NCI-H146 treated with DMSO at 0.1 percent for 48 hours (cell line): ENCODE data around the gene LPP.

Experiments used
- DNase-seq: peaks from one replicate; lab custom pipeline; 2025; ENCODE audit not compliant: unreplicated experiment; lab: John Stamatoyannopoulos, UW

LPP gene

DNA sequence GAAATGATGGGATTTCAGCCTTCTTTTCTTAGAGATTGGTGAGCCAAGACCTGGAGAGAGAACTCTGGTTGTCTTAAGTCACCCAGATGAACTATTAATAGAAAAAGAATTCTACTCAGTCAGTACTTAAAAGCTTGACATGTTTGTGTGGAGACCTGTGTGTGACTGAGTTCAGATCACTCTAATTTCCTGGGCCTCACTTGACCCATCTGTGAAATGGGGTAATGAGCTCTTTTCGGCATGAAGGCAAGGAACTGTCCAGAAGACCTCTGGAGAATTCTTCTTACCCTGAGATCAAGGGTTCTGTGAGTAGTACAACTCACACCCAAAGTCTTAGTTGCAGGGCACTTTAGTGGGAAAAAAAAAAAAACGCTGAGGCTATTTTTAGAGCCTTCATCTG is 92.9 kb downstream of the LPP start:
- no peak for DNase-seq

DNA sequence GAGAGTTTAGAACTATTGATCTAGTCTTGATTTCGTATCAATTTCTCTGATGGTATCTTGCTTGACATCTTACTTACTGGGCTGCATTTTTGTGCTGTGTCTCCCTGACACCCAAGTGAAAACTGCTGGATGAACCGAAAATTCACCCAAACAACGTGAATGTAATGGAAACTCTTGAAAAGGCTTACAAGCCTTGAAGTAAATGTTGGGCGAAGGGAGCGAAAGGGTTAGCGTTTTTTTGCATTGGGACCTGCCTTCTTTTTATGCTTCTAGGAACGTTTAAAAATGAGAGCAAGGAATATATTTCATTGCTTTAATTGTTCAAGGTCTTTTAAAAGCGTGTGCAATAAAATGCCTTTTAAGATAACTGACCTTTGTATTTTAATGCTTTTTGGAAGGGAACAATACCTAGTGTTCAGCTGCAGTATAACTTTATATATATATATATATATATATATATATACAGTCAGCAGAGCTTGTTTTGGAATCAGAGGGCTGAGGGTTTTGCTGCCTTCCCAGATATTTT is 94.1 kb downstream of the LPP start:
- no peak for DNase-seq

DNA sequence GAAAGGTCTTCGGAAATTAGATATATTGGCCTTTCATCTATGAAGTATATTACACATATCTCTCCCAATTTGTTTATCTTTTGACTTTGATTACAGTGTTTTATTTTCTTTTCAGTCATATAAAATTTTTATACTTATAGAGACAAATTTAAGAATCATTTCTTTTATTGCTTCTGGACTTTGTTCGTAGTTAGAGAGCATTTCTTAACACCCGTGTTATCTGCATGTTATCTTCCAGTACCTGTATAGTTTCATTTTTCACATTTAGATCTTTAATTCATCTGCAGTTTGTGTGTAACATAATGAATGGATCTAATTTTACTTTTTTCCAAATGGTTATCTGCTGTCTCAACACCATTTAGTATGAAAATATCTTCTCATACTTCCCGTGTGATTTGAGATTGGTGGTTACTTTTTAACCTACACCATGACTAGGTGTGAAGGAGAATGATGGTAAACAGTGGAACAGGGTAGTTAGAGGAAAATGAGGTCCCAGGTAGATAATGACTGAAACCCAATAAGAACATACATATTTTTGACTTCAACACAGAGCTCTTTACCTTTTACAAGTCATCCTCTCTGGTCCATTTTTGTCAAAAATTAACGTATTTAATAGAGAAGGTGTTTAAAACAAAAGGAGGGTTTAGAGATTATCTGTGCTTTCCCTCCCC is 99.3 kb downstream of the LPP start:
- DNase-seq = no peak

DNA sequence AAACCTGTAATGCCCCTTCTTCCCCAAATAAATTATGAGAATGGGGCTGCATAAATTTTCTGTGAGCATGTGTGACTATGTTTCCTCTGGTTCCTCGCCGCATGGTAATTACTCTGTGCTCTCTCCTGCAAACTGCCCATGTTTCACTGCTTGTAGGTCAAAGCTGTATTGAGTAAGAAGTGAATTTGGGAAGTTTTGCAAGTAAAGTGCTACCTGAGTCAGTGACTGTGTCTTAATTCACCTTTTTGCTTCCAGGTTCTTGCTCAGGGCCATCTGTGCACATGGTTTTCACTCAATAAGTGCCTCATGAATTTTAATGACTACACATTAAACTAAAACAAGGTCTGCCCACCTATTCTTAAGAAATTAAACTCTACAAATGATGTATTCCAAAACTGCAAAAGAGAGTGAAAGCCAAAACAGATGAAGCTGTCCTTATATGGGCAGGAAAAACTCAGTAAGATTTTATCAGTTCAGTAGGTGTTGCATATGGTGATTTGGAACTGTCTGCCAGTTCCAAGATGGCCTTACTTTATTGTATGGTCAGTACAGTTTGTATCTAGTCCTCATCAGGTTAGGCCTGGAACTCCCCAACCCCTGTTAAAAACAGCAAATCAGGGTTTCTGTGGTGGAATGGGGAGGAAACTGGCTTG is 100.0 kb downstream of the LPP start:
- DNase-seq = no peak

DNA sequence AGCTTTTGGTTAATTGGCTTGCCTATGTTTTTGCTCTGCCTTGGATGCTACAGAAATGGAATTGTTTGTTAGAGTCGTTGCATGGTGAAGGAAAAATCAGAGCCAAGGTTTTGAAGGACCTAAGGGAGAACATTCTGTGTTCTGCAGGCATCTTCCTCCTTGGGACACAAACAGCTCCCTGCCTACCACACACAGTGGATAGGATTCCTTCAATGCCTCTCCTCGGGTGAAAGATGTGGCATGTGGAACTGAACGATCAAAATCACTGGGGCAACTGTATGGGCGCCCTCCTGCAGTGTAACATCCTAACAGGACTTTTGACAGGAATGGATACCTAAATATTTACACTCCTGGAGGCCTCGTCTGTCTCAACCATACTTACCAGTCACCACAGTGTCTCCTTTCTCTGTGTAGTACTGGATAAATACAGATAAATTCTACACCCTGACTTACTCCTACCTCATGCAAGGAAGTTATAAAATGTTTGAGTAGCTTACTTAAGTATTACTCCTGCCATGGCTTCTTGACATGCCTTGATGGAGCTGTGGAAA is 100.6 kb downstream of the LPP start:
- no peak for DNase-seq

DNA sequence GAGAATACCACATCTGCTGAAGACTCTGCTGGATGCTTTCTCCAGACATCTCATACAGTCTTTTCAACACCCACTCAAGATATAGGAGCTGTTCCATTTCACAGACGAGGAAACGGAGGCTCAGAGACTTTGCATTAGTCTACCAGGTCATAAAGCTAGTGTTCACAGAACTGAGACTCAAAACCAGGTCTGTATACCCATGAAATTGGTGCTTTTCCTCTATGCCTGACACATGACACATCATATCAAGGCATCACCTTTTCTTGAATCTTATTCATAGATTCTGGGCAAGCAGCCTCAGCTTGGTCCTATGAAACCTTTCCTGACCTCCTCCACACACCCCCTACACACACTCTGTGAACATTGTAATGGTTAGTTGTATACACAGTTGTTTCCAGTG is 101.2 kb downstream of the LPP start:
- no peak for DNase-seq

DNA sequence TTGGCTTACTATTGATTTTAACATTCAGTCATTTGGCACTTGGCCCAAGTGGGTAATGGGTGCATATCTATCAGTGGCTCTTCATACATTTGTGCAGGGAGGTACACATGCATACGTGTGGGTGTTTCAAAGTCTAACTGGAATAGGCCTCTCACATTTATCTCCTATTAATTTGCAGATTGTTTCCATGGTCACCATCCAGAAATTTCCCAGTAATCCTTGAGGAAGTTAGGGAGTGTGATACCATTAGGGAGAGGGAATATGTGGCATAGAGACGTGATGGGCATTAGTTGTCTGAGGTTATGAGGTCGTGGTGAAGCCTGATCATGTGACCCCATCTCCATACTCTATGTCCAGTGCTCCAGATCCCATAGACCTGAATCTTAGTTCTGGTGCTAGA is 102.8 kb downstream of the LPP start:
- DNase-seq = no peak

DNA sequence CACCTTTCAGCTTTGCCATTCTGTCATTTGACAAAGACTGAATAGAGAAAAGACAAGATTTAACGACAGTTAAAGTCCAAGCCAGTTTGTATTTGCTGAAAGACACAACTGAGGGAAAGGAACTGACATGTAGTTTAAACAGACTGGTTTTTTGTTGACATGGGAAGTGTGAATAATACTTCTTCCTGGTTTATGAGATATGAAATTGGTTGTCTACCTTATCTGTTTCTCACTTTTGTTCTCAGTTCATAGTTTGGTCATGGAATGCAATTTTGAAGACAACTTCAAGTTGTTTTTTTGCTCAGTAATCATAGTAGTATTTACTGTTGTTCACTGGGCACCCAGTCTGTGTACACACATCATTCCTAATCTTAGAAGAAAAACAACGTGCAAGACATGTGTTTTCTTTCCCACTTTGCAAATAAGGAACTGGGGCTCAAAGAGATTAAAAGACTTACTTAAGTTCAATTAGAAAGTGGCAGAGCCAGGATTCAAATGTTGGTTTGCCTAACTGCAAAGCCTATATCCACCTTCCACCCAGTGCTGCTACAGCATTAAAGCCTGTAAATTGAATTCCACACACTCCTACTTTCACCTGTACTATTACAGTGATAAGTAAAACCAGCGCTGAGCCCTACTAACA is 103.5 kb downstream of the LPP start:
- DNase-seq = no peak

DNA sequence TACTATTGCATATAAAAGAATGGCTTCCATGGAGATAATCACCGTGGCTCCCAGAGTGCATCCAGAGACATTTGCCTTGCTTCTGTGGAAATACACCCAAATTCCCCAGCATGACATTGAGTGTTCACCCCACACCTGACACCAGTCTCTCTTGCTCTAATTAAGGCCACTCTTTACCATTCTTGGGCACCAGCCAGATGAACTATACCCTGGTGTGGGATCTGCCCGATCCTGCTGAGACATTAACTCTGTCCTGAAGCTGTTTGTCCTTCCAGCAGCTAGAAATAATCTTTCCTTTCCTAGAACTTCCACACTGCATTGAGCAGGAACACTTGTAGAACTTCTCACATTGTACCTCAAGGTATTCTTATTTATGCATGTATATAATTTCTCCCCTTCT is 105.2 kb downstream of the LPP start:
- DNase-seq = no peak

DNA sequence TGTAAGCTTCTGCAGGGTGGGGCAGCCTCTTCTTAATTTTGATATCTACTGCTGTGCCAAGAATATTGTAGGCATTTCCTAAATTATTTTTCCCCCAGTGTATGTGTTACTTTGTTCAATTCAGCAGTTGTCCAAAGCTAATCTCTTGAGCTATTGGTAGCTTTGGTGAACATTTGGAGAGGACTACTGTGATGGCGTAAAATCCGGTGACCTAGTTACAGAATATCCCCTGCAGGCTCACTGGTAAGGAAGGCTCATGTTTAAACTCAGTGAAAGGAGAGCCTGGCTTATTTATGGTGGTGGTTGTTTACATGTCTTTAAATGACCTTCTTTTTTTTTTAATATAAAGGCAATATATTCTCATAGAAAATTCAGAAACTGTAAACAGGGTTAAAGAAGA is 105.6 kb downstream of the LPP start:
- DNase-seq = no peak

DNA sequence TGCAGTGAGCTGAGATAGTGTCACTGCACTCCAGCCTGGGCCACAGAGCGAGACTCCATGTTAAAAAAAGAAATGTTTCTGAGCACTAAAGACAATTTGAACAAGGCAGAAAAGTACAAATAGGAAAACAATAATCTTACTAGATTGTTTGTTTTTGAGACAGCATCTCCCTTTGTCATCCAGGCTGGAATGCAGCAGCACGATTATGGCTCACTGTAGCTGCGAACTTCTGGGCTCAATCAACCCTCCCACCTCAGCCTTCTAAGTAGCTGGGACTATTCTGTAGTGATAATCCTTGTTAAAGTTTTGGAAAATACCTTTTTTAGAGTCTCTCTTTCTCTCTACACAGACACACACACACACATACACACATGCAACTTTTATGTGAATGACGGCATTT is 107.1 kb downstream of the LPP start:
- DNase-seq = no peak

DNA sequence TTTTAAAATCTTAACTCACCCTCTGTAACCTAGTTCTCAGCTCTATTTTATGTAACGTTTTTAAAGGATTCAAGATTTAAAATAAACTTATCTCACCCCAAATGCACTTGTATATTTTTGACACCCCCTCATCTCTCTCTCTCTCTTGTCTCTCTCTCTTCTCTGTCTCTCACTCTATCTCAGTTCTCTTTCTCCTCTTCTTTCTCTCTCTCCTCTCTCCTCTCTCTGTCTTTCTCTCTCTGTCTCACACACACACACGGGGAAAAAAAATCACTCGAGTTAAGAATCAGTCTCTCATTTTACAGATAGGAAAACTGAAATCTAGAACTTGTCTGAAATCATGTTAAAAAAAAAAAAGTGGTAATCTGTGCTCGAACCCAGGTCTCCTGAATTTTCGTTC is 108.5 kb downstream of the LPP start:
- DNase-seq = no peak

DNA sequence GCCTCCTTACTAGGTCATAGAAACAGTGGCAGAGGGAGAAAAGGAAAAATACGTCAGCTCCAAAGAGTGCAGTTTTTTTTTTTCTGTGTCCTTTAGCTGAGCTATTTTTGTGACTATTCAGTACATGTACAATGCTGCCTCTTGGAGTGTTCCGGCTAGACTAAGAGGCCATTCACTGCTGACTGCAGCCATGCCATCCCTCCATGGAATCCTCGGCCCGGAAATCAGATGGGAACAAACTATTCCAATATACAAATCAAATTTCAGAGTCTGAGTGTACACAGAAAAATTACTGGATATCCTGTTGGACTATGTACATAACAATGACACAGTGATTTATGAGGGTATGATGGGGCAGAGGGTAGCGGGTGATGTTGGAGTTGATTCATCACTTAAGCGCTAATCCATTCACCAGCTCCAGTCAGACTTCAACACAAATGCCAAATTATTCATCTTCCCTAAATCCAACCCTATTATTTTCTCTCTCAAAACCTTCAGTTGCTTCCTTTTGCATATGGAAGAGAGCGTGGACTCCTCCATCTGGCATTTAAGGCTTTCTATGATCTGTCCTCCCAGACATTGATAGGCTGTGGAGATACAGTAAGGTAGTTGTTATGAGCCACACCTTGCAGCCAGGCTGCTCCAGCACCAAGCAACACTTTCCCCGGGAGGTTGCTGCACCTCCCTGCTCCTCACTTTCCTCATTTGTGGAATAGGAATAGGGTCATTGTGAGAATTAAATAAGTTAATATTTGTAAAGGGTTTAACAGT is 109.1 kb downstream of the LPP start:
- no peak for DNase-seq

DNA sequence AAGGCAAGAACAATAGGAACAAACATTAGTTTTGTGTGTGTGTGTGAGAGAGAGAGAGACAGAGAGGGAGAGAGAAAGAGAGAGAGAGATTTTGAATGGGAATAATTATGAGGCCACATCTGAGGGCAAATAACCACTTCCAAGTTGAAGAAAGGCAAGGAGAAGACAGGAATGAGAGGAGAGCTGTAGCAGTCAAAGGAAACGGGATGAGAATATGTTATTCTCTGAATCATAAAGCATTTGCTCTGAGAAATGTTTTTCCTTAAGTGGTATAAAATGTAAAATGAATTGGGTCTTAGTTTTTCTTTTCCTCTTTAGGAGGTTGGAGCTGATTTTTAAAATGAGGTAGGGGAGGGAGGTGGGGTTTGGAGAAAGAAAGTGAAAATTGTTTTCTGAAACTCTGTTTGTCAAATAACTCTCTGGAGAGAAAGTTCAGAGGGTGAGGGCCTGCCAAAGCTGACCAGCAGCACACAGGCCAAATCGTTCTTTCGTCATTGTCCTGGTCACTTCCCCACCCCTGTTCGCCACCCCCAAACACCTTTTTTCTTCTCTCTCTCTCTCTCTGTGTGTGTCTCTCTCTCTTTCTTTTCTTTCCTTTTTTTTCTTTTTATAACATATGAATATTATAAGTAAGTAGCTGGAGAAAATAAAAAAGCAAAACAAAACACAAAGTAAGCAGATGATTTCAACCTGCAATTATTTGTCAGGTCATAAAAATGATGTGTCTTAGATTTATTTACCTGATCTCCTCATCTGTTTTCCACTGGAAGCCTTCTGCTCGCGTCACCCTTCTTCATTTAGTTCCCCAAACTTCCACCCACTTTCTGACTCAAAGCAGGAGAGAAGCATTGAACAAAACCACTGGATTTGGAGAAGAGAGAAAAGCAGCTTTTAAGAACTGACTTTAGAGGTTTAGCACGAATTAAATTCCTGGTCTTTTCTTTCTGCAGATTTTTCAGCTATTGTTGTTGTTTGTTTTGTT is 110.6 kb downstream of the LPP start:
- DNase-seq = no peak

DNA sequence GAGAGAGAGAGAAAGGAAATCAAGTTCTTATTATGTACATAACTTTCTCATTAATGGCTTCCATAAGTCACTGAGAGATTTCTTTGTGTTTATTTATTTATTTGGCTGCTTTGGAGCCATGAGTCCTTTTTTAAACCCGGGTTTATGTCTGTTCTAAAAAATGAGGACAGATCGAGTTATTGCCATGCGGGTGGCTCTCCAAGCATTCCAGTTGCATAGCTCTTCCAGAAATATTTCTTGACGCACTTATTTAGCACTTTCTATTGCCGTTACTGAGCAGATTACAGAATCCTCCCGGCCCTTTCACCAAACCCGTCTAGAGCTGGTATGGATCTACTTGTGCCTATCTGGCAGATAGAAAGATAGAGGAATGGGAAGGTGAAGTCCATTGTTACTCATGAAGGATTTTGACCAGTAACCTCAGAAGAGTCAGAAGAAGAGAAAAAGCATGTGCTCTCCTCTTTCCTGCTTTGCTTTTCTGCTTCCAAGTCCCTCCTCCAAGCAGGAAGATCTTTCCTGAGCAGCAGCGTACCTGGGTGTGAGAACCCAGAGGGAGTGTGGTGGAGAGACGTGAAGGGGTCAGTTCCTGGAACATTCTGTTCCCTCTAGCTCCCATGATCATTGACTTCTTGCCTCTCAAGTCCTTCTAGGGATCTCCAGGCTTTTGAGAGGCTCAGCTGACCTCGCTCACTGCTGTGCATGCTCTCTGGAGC is 112.8 kb downstream of the LPP start:
- no peak for DNase-seq

DNA sequence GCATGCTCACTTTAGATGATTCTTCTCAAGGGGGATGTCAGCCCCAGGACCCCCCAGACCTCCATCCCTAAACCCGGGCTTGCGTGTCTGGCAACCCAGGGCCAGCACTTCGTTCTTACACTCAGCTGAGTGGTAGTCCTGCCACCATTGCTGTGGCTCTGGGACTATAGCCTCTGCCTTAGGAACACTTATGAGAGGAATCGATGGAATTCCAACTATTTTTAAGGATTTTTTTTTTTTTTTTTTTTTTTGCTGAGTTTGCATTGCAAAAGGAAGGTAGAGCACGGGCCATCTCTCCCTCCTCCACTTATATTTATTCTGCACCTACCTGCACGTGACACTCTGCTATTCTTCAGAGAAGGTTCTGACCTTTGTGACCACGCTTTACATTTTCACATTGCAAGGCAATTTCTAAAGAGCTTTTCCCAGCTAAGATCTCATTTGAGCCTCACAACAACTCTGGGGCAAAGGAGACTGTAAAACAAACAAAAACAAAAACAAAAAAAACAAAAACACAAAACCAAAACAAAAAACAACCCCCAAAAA is 113.9 kb downstream of the LPP start:
- DNase-seq = no peak

DNA sequence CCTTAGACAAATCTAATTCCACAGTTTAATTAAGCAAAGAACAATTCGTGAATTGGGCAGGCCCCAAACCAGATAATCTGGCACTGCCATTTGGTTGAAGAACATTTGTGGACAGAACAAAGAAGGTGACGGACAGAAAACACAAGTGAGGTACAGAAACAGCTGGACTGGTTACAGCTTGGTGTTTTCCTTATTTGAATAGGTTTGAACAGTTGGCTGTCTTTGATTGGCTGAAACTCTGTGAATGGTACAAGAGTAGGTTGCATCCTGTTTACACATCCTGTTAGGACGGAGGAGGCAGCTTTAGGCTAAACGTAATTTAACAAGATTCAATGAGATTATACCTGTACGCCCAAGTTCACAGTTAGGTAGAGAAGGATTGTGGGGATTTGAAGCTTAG is 114.4 kb downstream of the LPP start:
- DNase-seq = no peak

DNA sequence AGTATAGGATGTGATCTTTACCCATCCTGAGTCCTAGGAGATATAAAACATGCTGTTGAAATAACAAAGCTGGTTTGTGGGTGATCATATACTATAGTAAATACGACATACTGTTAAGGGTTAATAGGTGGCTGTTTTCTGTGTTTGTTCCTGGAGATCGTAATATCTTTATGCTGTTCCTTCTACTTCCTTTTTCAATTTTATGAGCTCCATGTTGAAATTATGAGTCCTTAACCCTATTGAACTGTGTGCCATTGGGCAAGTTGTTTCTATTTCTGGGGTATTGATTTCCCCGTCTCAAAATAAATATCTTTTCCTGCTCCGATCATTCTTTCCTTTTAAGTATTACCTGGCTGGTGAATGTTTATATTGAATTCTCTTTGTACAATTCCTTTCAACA is 115.1 kb downstream of the LPP start:
- no peak for DNase-seq

DNA sequence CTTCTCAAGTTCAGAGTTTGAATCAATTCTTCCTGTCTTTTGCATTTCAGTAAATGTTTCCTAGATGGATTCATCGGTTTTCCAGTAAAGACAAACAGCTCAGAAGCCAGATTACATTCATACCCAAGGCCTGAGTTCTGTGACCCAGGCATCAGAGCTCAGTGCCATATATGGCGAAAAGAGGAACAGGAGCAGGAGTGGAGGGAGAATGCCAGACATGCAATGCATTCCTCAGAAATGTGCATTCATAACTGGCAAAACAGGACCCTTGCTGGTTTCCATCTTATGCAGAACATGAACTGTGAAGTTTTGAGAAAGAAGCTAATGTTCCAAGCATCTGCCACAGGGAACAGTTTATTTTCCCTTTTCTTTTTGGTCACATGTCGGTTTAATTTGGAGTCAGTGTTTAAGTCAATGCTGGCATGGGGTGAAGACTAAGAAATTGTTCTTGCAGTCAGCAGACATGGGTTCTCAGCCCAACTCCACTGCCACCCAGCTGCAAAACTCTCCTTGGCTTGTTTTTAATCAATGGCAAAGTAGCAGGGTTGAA is 116.5 kb downstream of the LPP start:
- DNase-seq = no peak
